Neural cell (in vitro differentiated cells): ENCODE data around the gene ZNF93. TPM values are rescaled to one million over a fixed set of nuclear protein-coding genes. Genes with fewer than 3 reads are reported as not detected.

Experiments used
- H2AFZ ChIP-seq: fragments of 200-600, 300-800 bp; sonication (generic), shearing (Covaris generic); 2 replicates; pipeline ENCODE4 v1.6.0; 2014; ENCODE audit warnings: low read depth, mild to moderate bottlenecking, antibody characterized with exemption, low read length, moderate library complexity
- H3F3A ChIP-seq: fragments of 200-600 bp; shearing (Covaris generic); 2 replicates; pipeline ENCODE4 v1.6.1; 2016; ENCODE audit warnings: mild to moderate bottlenecking, moderate library complexity, mixed read lengths, antibody characterized with exemption, low read length; ENCODE audit not compliant: insufficient read depth, poor library complexity, severe bottlenecking
- H3K27ac ChIP-seq: fragments of 200-600, 300-800 bp; sonication (generic), shearing (Covaris generic); 2 replicates; pipeline ENCODE4 v1.5.1; 2014; ENCODE audit warnings: mild to moderate bottlenecking, low read length, moderate library complexity
- H3K27me3 ChIP-seq: fragments of 300-800, 200-600 bp; sonication (generic), shearing (Covaris generic); 2 replicates; pipeline ENCODE4 v1.6.0; 2014; ENCODE audit warnings: mild to moderate bottlenecking, low read depth, low read length, moderate library complexity; ENCODE audit not compliant: insufficient read depth
- H3K36me3 ChIP-seq: fragments of 300-800, 200-600 bp; sonication (generic), shearing (Covaris generic); 2 replicates; pipeline ENCODE4 v1.5.1; 2014; ENCODE audit warnings: mild to moderate bottlenecking, antibody characterized with exemption, low read length, moderate library complexity; ENCODE audit not compliant: insufficient read depth
- H3K4me2 ChIP-seq: fragments of 300-800, 200-600 bp; sonication (generic), shearing (Covaris generic); 2 replicates; pipeline ENCODE4 v1.6.0; 2014; ENCODE audit warnings: mild to moderate bottlenecking, low read length
- H3K4me3 ChIP-seq: fragments of 300-800, 200-600 bp; sonication (generic), shearing (Covaris generic); 2 replicates; pipeline ENCODE4 v1.5.1; 2014; ENCODE audit warnings: mild to moderate bottlenecking, low read length, moderate library complexity
- H3K79me2 ChIP-seq: fragments of 200-600 bp; shearing (Covaris generic); replicated peaks from 2 replicates; pipeline ENCODE4 v1.6.0; 2014; ENCODE audit warnings: mild to moderate bottlenecking, low read length, moderate library complexity; ENCODE audit not compliant: insufficient read depth
- H3K9ac ChIP-seq: fragments of 300-800, 200-600 bp; sonication (generic), shearing (Covaris generic); 2 replicates; pipeline ENCODE4 v1.6.1; 2016; ENCODE audit warnings: mild to moderate bottlenecking, low read length, mixed read lengths
- H3K9me2 ChIP-seq: fragments of 200-600 bp; shearing (Covaris generic); 2 replicates; pipeline ENCODE4 v1.6.1; 2016; ENCODE audit warnings: mild to moderate bottlenecking, low read length, mixed read lengths; ENCODE audit not compliant: insufficient read depth
- H3K9me3 ChIP-seq: fragments of 200-600, 300-800 bp; sonication (generic), shearing (Covaris generic); 2 replicates; pipeline ENCODE4 v1.6.1; 2016; ENCODE audit warnings: mild to moderate bottlenecking, mixed run types, low read length, moderate library complexity, mixed read lengths
- H4K20me1 ChIP-seq: fragments of 200-600 bp; shearing (Covaris generic); 2 replicates; pipeline ENCODE4 v1.6.1; 2016; ENCODE audit warnings: mild to moderate bottlenecking, mixed run types; ENCODE audit not compliant: insufficient read depth
- CTCF ChIP-seq: fragments of 450-650 bp; IDR thresholded peaks from 2 replicates; pipeline ENCODE4 v1.5.1; 2014; ENCODE audit warnings: antibody characterized with exemption, mild to moderate bottlenecking, moderate library complexity; ENCODE audit not compliant: poor library complexity, severe bottlenecking
- EP300 ChIP-seq: fragments of 450-650 bp; conservative IDR thresholded peaks from 2 replicates; pipeline ENCODE4 v1.6.1; 2014; ENCODE audit warnings: antibody characterized with exemption, mild to moderate bottlenecking, moderate library complexity; ENCODE audit not compliant: poor library complexity, severe bottlenecking
- EZH2 ChIP-seq: fragments of 200-600, 300-800 bp; shearing (Covaris generic), sonication (generic); IDR thresholded peaks from 2 replicates; pipeline ENCODE4 v1.6.1; 2014; ENCODE audit warnings: antibody characterized with exemption, low read length, borderline replicate concordance, mild to moderate bottlenecking; ENCODE audit not compliant: insufficient read depth, poor library complexity, severe bottlenecking
- MXI1 ChIP-seq: fragments of 450-650 bp; conservative IDR thresholded peaks from 2 replicates; pipeline ENCODE4 v1.6.1; 2014; ENCODE audit warnings: antibody characterized with exemption, mild to moderate bottlenecking; ENCODE audit not compliant: poor library complexity, severe bottlenecking
- POLR2AphosphoS5 ChIP-seq: IDR thresholded peaks from 2 replicates; pipeline ENCODE4 v1.6.1; 2012
- RAD21 ChIP-seq: fragments of 450-650 bp; conservative IDR thresholded peaks from 2 replicates; pipeline ENCODE4 v1.6.1; 2014; ENCODE audit warnings: antibody characterized with exemption, mild to moderate bottlenecking, moderate library complexity
- REST ChIP-seq: IDR thresholded peaks from 2 replicates; pipeline ENCODE4 v1.6.1; 2012; ENCODE audit warnings: borderline replicate concordance
- SMC3 ChIP-seq: fragments of 450-650 bp; conservative IDR thresholded peaks from 2 replicates; pipeline ENCODE4 v1.6.1; 2014; ENCODE audit warnings: antibody characterized with exemption, mild to moderate bottlenecking, moderate library complexity; ENCODE audit not compliant: poor library complexity
- TAF1 ChIP-seq: IDR thresholded peaks from 2 replicates; pipeline ENCODE4 v1.6.1; 2012; ENCODE audit warnings: low read depth
- polyA plus RNA-seq: library from polyadenylated mRNA; depleted of rRNA; stranded (reverse); fragments of >200 nt; gene quantifications from 2 replicates; pipeline ENCODE4 v1.2.3, GENCODE V29; 2014

Gene ZNF93
- polyA plus RNA-seq, 1 donor from 2014 or later, result 14.9 TPM

DNA sequence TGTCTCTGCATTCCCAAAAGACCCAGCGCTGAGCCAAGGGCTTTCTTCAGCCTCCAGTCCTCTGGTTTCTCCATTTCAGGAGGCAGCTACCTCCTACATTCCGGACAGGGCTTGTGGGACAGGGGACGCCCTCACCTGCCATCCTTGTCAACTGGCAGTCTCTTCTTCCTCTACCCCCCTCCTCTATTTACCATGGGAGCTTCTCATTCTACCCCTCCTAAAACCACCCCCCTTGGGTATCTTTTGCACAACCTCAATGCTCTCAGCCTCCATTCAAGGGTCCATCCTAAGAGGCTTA is 43.8 kb downstream of the ZNF93 start:
- Histone ChIP-seq H3K27ac (no peak overlapping the region), H3K36me3 (no peaks in the 10 kb centered on the region), H3F3A (no peaks in the 10 kb centered on the region), H3K4me3 (no peak overlapping the region), H3K27me3 (no peaks in the 10 kb centered on the region), H3K9me3 (no peaks in the 10 kb centered on the region), H2AFZ (no peak overlapping the region), H3K4me2 (no peak overlapping the region), H3K9ac (no peak overlapping the region), H3K79me2 (no peaks in the 10 kb centered on the region), H3K9me2 (no peaks in the 10 kb centered on the region), H4K20me1 (no peaks in the 10 kb centered on the region)
- TF ChIP-seq EZH2 (no peak), SMC3 (no peak), REST (no peak), EP300 (no peak), POLR2AphosphoS5 (no peak), RAD21 (no peak), CTCF (no peak), TAF1 (no peak), MXI1 (no peak)

DNA sequence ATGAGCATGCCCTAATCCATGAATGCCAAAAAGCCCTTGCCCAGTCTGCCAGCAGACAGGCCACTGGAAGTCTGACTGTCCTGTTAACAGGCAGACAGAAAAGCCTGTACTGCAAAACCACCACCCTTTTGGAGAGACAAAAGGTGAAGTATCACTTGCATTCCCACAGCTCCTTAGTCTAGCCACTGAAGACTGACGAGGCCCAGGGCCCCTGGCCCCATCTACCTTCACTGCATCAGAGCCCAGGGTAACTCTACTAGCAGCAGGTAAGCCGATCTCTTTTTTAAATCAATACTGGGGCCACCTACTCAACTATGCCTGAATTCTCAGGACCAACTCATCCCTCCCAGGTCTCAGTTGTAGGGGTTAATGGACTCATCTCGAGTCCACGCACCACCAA is 45.5 kb downstream of the ZNF93 start:
- Histone ChIP-seq H3F3A (no peaks in the 10 kb centered on the region), H3K27me3 (no peaks in the 10 kb centered on the region), H3K9me3 (no peaks in the 10 kb centered on the region), H3K36me3 (no peaks in the 10 kb centered on the region), H3K4me3 (no peak overlapping the region), H3K9me2 (no peaks in the 10 kb centered on the region), H3K4me2 (no peak overlapping the region), H3K27ac (no peak overlapping the region), H3K79me2 (no peaks in the 10 kb centered on the region), H4K20me1 (no peaks in the 10 kb centered on the region), H3K9ac (no peak overlapping the region), H2AFZ (no peak overlapping the region)
- TF ChIP-seq TAF1 (no peak), EP300 (no peak)

- Histone ChIP-seq H3K9me2 (no peaks in the 10 kb centered on the region), H3F3A (no peaks in the 10 kb centered on the region), H3K9me3 (no peaks in the 10 kb centered on the region), H3K4me2 (no peak overlapping the region), H3K9ac (no peak overlapping the region), H4K20me1 (no peaks in the 10 kb centered on the region), H3K36me3 (no peaks in the 10 kb centered on the region), H3K27ac (no peak overlapping the region), H3K79me2 (no peaks in the 10 kb centered on the region), H3K4me3 (no peak overlapping the region), H2AFZ (no peak overlapping the region), H3K27me3 (no peaks in the 10 kb centered on the region)
- TF ChIP-seq REST, result no peak
- no peak for TF ChIP-seq MXI1
- no peak for TF ChIP-seq EZH2
- TF ChIP-seq EP300, result no peak
Measured at GRCh38 chr19:19948800-19949199, 48.1 kb downstream of the ZNF93 start.
